Vagina (tissue), 2 donors: Measurements from ENCODE around the gene ERN1.

ENCODE experiments used
- POLR2A ChIP-seq, 2 donors: fragments of 450-650 bp; IDR thresholded peaks; one replicate each; pipeline ENCODE4 v1.6.1; 2017; ENCODE audit warnings: antibody characterized with exemption in 2 of 2, mild to moderate bottlenecking in 2 of 2, moderate library complexity in 2 of 2
- POLR2AphosphoS5 ChIP-seq, 2 donors: sonication (generic); formaldehyde crosslinking; IDR thresholded peaks; one replicate each; pipeline ENCODE4 v1.9.0; 2017; ENCODE audit warnings: antibody characterized with exemption in 2 of 2, mild to moderate bottlenecking in 2 of 2, low read depth in 1 of 2; ENCODE audit not compliant: insufficient read depth in 1 of 2
- TF ChIP-seq, protein P1 (sequence below), 3 experiments: fragments of 450-650 bp in 2 of 3; fragments of 200-600 bp in 1 of 3; sonication (generic) in 1 of 3; IDR thresholded peaks; one replicate each; pipeline ENCODE4 v1.5.1; 2017 to 2019; ENCODE audit warnings: antibody characterized with exemption in 3 of 3, mild to moderate bottlenecking in 2 of 3, moderate library complexity in 2 of 3

DNA sequence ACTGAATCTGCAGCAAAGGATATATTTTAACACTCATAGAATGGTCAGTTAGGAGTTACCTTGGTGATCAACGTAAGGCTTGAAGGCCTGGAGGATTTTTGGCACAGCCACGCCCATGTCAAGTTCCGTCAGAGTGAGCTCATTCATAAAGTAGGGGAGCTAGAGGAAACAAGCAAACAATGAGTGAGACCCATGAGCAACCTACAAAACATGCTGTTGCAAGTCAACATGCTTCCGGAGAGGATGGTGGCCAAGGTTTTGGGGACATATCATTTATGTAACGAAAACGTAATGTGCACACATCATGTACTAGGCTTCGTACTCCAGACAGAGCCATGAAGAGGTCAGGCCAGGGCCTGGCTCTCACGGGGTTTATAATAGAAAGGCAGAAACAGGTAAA lies 41.1 kb upstream of the ERN1 start:
- TF ChIP-seq POLR2AphosphoS5 (IDR thresholded peaks at IDR 0.05; ENCODE audit: insufficient read depth in 1 of 2, low read depth in 1 of 2) (peak in 1 of 2 donors; percentile 19), POLR2A (IDR thresholded peaks at IDR 0.05) (no peak)
- TF ChIP-seq, protein P1, sequence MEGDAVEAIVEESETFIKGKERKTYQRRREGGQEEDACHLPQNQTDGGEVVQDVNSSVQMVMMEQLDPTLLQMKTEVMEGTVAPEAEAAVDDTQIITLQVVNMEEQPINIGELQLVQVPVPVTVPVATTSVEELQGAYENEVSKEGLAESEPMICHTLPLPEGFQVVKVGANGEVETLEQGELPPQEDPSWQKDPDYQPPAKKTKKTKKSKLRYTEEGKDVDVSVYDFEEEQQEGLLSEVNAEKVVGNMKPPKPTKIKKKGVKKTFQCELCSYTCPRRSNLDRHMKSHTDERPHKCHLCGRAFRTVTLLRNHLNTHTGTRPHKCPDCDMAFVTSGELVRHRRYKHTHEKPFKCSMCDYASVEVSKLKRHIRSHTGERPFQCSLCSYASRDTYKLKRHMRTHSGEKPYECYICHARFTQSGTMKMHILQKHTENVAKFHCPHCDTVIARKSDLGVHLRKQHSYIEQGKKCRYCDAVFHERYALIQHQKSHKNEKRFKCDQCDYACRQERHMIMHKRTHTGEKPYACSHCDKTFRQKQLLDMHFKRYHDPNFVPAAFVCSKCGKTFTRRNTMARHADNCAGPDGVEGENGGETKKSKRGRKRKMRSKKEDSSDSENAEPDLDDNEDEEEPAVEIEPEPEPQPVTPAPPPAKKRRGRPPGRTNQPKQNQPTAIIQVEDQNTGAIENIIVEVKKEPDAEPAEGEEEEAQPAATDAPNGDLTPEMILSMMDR (IDR thresholded peaks at IDR 0.05), result no peak
